ENCODE measurements around the gene TTC31.

GRCh38 chr2:74504591-74504990 lies 21.7 kb downstream of the TTC31 start:
- TF ChIP-seq POLR2AphosphoS5 (IDR thresholded peaks at IDR 0.05; ENCODE audit: low read depth, low read length) (no peak), TAF1 (IDR thresholded peaks at IDR 0.05; ENCODE audit: low read depth, low read length) (no peak), POLR2A (IDR thresholded peaks at IDR 0.05; ENCODE audit: low read depth, low read length) (no peak)
